ENCODE results near the gene PRKCA. TPM values are rescaled to one million over a fixed set of nuclear protein-coding genes. Genes with fewer than 3 reads are reported as not detected.

Gene PRKCA
- total and polyA plus RNA-seq, 2 of the 13 experiments (the other 11 are each of a cell fraction or from before 2014, with no cell fraction given): 18.5 to 21.5 TPM

- H4K20me1 ChIP-seq (ENCODE audit: insufficient read depth, low read length): no peaks in the 10 kb centered on the region
- ChIA-PET POLR2A (interaction anchor here (1.5 kb wide), 1 partner anchor 54 kb away, joined by 3 read pairs; no protein-coding TSS in a partner anchor), CTCF (ENCODE audit: low intra/inter-chr PET ratio, low total read pairs) (no interaction called here)
- FAIRE-seq: no peak
- no peaks in the 10 kb centered on the region for H3K27me3 ChIP-seq (ENCODE audit: control insufficient read depth in 1 of 2, insufficient read depth in 2 of 2, low read length in 2 of 2)
- in situ Hi-C loops (cut with HindIII; ENCODE audit: extremely low pct_ligation_motif_present, low pct_unique_long_range_greater_than_20kb) (no loop called here), intact Hi-C loops (cut with micrococcal nuclease; ENCODE audit: unreplicated experiment) (loop anchor here (10.0 kb wide), 1 partner anchor 77 kb away; no protein-coding TSS in a partner anchor)
- no peaks in the 10 kb centered on the region for H3K9me3 ChIP-seq (ENCODE audit: low read length)
- H3K4me1 ChIP-seq (ENCODE audit: insufficient read depth, low read length): peaks cover 38% of the 10 kb centered on the region
- DNase-seq (ENCODE audit: low spot score): no peak
- BruUV-seq (replicated peaks): no TSS peak
- H3K4me2 ChIP-seq (ENCODE audit: low read depth, low read length): no peak overlapping the region
- H3K79me2 ChIP-seq (ENCODE audit: insufficient read depth, low read length): no peaks in the 10 kb centered on the region
- ATAC-seq: no peak
- no peak overlapping the region for H3K4me3 ChIP-seq (replicated peaks in 1 of 3; ENCODE audit: insufficient read depth in 1 of 3, low read depth in 2 of 3, low read length in 3 of 3)
- no peak overlapping the region for H3K9ac ChIP-seq (ENCODE audit: insufficient read depth, low read depth, low read length)
- H3K27ac ChIP-seq (ENCODE audit: extremely low read length, insufficient read depth, low read length): no peak overlapping the region
- WGBS (ENCODE audit: low lambda C conversion rate): 95% methylated on average over 8 of the region's 8 CpGs
- no peak overlapping the region for H2AFZ ChIP-seq (ENCODE audit: low read length)
- no peaks in the 10 kb centered on the region for H3K36me3 ChIP-seq (replicated peaks in 1 of 2; ENCODE audit: control insufficient read depth in 1 of 2, insufficient read depth in 2 of 2, low read length in 2 of 2)
- TF ChIP-seq PRDM10 (CRISPR knock-in tag; IDR thresholded peaks at IDR 0.05; ENCODE audit: low read depth) (no peak), EEA1 (CRISPR knock-in tag; IDR thresholded peaks at IDR 0.05; ENCODE audit: borderline replicate concordance) (no peak), ARNT (IDR thresholded peaks at IDR 0.05) (no peak), NCOA1 (CRISPR knock-in tag; IDR thresholded peaks at IDR 0.05) (no peak), ZHX2 (IDR thresholded peaks at IDR 0.05; ENCODE audit: low read depth) (no peak), ZHX2 (CRISPR knock-in tag; IDR thresholded peaks at IDR 0.05; ENCODE audit: borderline replicate concordance) (no peak), ZBTB26 (CRISPR knock-in tag; IDR thresholded peaks at IDR 0.05; ENCODE audit: borderline replicate concordance) (no peak), RFXANK (CRISPR knock-in tag; IDR thresholded peaks at IDR 0.05) (no peak), TFAP4 (IDR thresholded peaks at IDR 0.05; ENCODE audit: borderline replicate concordance, low read depth) (no peak), ZNF629 (CRISPR knock-in tag; conservative IDR thresholded peaks at IDR 0.05) (no peak), HOXA9 (CRISPR knock-in tag; IDR thresholded peaks at IDR 0.05; ENCODE audit: borderline replicate concordance) (no peak), ZFP37 (CRISPR knock-in tag; IDR thresholded peaks at IDR 0.05; ENCODE audit: borderline replicate concordance) (no peak)
These were observed 239.2 kb downstream of the PRKCA start for GRCh38 chr17:66541461-66542128.

Measured in HepG2 (cell line).